IMR-90 (cell line): ENCODE measurements around the gene FANK1. TPM values are rescaled to one million over a fixed set of nuclear protein-coding genes. Genes with fewer than 3 reads are reported as not detected.

Experiments used
- ATAC-seq: fragments of 200-7000 bp; cut with Tn5 transposase; 2 replicates; pipeline ENCODE4 v1.9.1; 2020; ENCODE audit warnings: low read depth, mild to moderate bottlenecking, moderate library complexity
- BruUV-seq: library from RNA; stranded (reverse); fragments of 400-500 nt; replicated peaks from 2 replicates; lab custom pipeline; 2021; lab: Mats Ljungman, UMichigan
- CTCF ChIA-PET: fragments of 300-600 bp; formaldehyde crosslinking; extraction: SDS; loops from one replicate; lab custom pipeline; 2021; ENCODE audit warnings: antibody characterized with exemption; lab: Yijun Ruan, JAX
- POLR2A ChIA-PET: fragments of 300-600 bp; sonication (Branson Sonifier 250); formaldehyde crosslinking; loops from one replicate; lab custom pipeline; 2022; ENCODE audit warnings: antibody characterized with exemption; ENCODE audit not compliant: unreplicated experiment; lab: Charles Lee
- DNase-seq: peaks from one replicate; pipeline ENCODE4 v3.0.0; 2013
- H2AFZ ChIP-seq: replicated peaks from 2 replicates; pipeline ENCODE3; 2013; ENCODE audit warnings: low read length, mild to moderate bottlenecking; ENCODE audit not compliant: poor library complexity
- H2AK5ac ChIP-seq: 2 replicates; pipeline ENCODE4 v1.6.1; 2013; ENCODE audit warnings: low read depth, low read length, inconsistent platforms
- H2AK9ac ChIP-seq: replicated peaks from 2 replicates; pipeline ENCODE3; 2013; ENCODE audit warnings: mild to moderate bottlenecking, low read depth, low read length, moderate library complexity; ENCODE audit not compliant: poor library complexity
- H2BK120ac ChIP-seq: 2 replicates; pipeline ENCODE4 v1.6.1; 2013; ENCODE audit warnings: low read depth, low read length, inconsistent platforms
- H2BK15ac ChIP-seq: 3 replicates; pipeline ENCODE4 v1.6.1; 2013; ENCODE audit warnings: low read depth, low read length, inconsistent platforms
- H2BK20ac ChIP-seq: 2 replicates; pipeline ENCODE4 v1.6.1; 2013; ENCODE audit warnings: low read depth, mild to moderate bottlenecking, inconsistent platforms, low read length, moderate library complexity
- H2BK5ac ChIP-seq: 2 replicates; pipeline ENCODE4 v1.6.1; 2013; ENCODE audit warnings: mild to moderate bottlenecking, low read depth, low read length, inconsistent platforms; ENCODE audit not compliant: poor library complexity, severe bottlenecking
- H3K14ac ChIP-seq: replicated peaks from 2 replicates; pipeline ENCODE4 v1.6.1; 2013; ENCODE audit warnings: low read depth, low read length, inconsistent platforms
- H3K18ac ChIP-seq: 2 replicates; pipeline ENCODE4 v1.6.1; 2013; ENCODE audit warnings: low read depth, low read length, control low read depth
- H3K23ac ChIP-seq: 2 replicates; pipeline ENCODE4 v1.6.1; 2013; ENCODE audit warnings: low read depth, low read length, inconsistent platforms
- H3K27ac ChIP-seq: 2 replicates; pipeline ENCODE4 v1.5.1; 2013; ENCODE audit warnings: mild to moderate bottlenecking, control low read depth, low read length; ENCODE audit not compliant: insufficient read depth
- H3K27me3 ChIP-seq: 2 replicates; pipeline ENCODE4 v1.6.1; 2013; ENCODE audit warnings: low read length; ENCODE audit not compliant: control insufficient read depth, insufficient read depth
- H3K36me3 ChIP-seq: 2 replicates; pipeline ENCODE4 v1.6.1; 2013; ENCODE audit warnings: low read length, mixed read lengths; ENCODE audit not compliant: control insufficient read depth, insufficient read depth
- H3K4ac ChIP-seq: 2 replicates; pipeline ENCODE4 v1.6.1; 2013; ENCODE audit warnings: low read depth, low read length, inconsistent platforms
- H3K4me1 ChIP-seq: 2 replicates; pipeline ENCODE4 v1.6.1; 2013; ENCODE audit warnings: low read length, mixed read lengths; ENCODE audit not compliant: control insufficient read depth, insufficient read depth
- H3K4me2 ChIP-seq: 2 replicates; pipeline ENCODE4 v1.6.1; 2013; ENCODE audit warnings: low read depth, mild to moderate bottlenecking, control low read depth, low read length, moderate library complexity
- H3K4me3 ChIP-seq: 2 replicates; pipeline ENCODE4 v1.5.1; 2013; ENCODE audit warnings: low read depth, mild to moderate bottlenecking, control low read depth, low read length, moderate library complexity; ENCODE audit not compliant: insufficient read depth
- H3K56ac ChIP-seq: 2 replicates; pipeline ENCODE4 v1.6.1; 2013; ENCODE audit warnings: low read length, inconsistent platforms; ENCODE audit not compliant: insufficient read depth; ENCODE audit errors: extremely low read depth
- H3K79me1 ChIP-seq, 2 experiments: 2 replicates each; pipeline ENCODE4 v1.6.1; 2013; ENCODE audit warnings: low read length in 2 of 2, inconsistent platforms in 1 of 2, low read depth in 1 of 2
- H3K9ac ChIP-seq: 2 replicates; pipeline ENCODE4 v1.6.1; 2013; ENCODE audit warnings: low read depth, low read length, control low read depth
- H3K9me1 ChIP-seq: 2 replicates; pipeline ENCODE4 v1.6.1; 2013; ENCODE audit warnings: low read length, inconsistent platforms; ENCODE audit not compliant: insufficient read depth
- H3K9me3 ChIP-seq: 2 replicates; pipeline ENCODE4 v1.6.1; 2013; ENCODE audit warnings: low read length; ENCODE audit not compliant: control insufficient read depth, insufficient read depth
- H4K20me1 ChIP-seq: 2 replicates; pipeline ENCODE4 v1.6.1; 2013; ENCODE audit warnings: low read length, inconsistent platforms; ENCODE audit not compliant: insufficient read depth
- H4K5ac ChIP-seq: 2 replicates; pipeline ENCODE4 v1.6.1; 2013; ENCODE audit warnings: mild to moderate bottlenecking, low read depth, low read length, control low read depth
- H4K8ac ChIP-seq, 2 experiments: 2 replicates each; pipeline ENCODE4 v1.6.1; 2013; ENCODE audit warnings: low read depth in 2 of 2, low read length in 2 of 2, control low read depth in 1 of 2, inconsistent platforms in 1 of 2
- H4K91ac ChIP-seq: 2 replicates; pipeline ENCODE4 v1.6.1; 2013; ENCODE audit warnings: low read depth, low read length, inconsistent platforms; ENCODE audit not compliant: insufficient read depth
- CEBPB ChIP-seq: IDR thresholded peaks from 2 replicates; pipeline ENCODE4 v1.6.1; 2012; ENCODE audit warnings: low read depth, low read length, improper control_type of control experiment
- FOS ChIP-seq: fragments of 150-350 bp; IDR thresholded peaks from 2 replicates; pipeline ENCODE4 v1.6.1; 2016; ENCODE audit warnings: low read depth, low read length
- WGBS, 2 experiments: methylation state at CpG; one replicate each; pipeline versions ENCODE4 v1.1.5 to v1.1.7; 2013; ENCODE audit warnings: missing lambda C conversion rate in 2 of 2; ENCODE audit not compliant: insufficient read length in 1 of 2; ENCODE audit errors: extremely low coverage in 2 of 2; 5-methylcytosine and 5-hydroxymethylcytosine counted together
- dilution Hi-C: fragments of 300-500 bp; cut with HindIII; formaldehyde crosslinking; loops from one replicate; pipeline ENCODE4 v1.14.3; 2018; ENCODE audit warnings: low sequenced_read_pairs; ENCODE audit not compliant: unreplicated experiment
- in situ Hi-C: fragments of 300-500 bp; cut with MboI; formaldehyde crosslinking; loops from 3 replicates; pipeline ENCODE4 v1.14.3; 2019; ENCODE audit warnings: low sequenced_read_pairs, inconsistent platforms, mixed read lengths
- intact Hi-C: fragments of 100-400 bp; cut with micrococcal nuclease; formaldehyde crosslinking; loops from 2 replicates; pipeline ENCODE4 v1.10.0; 2022
- polyA plus RNA-seq, 3 experiments: library from polyadenylated mRNA; depleted of rRNA; stranded (reverse); fragments of >200 nt; gene quantifications; 2 replicates each; pipeline ENCODE4 v1.2.3, GENCODE V29; 2012; ENCODE audit warnings: low replicate concordance in 1 of 3
- total RNA-seq: library from RNA; depleted of rRNA; stranded (reverse); fragments of >200 nt; gene quantifications from 2 replicates; pipeline ENCODE4 v1.2.3, GENCODE V29; 2012

Gene FANK1
- total and polyA plus RNA-seq, 2 of the 4 experiments (the other 2 are of a cell fraction): 0.90 to 2.2 TPM

DNA sequence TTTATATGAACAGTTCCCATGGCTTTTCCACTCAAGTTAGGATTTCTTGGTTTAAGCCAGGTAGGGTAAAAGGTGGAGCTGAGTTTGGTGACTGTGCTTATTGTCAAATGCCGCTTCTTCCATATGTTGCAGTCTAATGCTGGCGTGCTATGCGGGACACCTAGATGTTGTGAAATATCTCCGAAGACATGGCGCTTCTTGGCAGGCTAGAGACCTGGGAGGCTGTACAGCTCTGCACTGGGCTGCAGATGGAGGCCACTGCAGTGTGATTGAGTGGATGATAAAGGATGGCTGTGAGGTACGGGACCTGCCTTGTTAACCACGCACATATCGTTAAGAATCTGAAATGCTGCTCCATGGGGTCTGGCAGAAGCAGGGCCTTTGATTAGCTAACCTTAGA is 108.4 kb downstream of the FANK1 start:
- Histone ChIP-seq H2BK120ac (no peak overlapping the region), H3K18ac (no peak overlapping the region), H4K91ac (no peak overlapping the region), H3K36me3 (no peaks in the 10 kb centered on the region), H4K8ac (no peak overlapping the region), H3K4me2 (no peak overlapping the region), H2BK5ac (no peak overlapping the region), H3K9ac (no peak overlapping the region), H2BK20ac (no peak overlapping the region), H3K9me1 (no peaks in the 10 kb centered on the region), H2AFZ (no peak overlapping the region), H2BK15ac (no peak overlapping the region), H2AK9ac (no peak overlapping the region), H3K4me3 (no peak overlapping the region), H3K4me1 (no peaks in the 10 kb centered on the region), H3K9me3 (no peaks in the 10 kb centered on the region; the same call in 1 of the 2 replicates), H3K14ac (no peak overlapping the region), H3K4ac (no peak overlapping the region), H4K20me1 (no peaks in the 10 kb centered on the region), H3K56ac (no peak overlapping the region), H3K23ac (no peak overlapping the region), H2AK5ac (no peak overlapping the region), H3K27me3 (peaks cover 40% of the 10 kb centered on the region), H3K27ac (no peak overlapping the region), H3K79me1 (no peaks in the 10 kb centered on the region), H4K5ac (no peak overlapping the region)
- ChIA-PET POLR2A (interaction anchor here (0.5 to 0.6 kb wide), 2 partner anchors 76 to 472 kb away, joined by 4 to 8 read pairs; no protein-coding TSS in a partner anchor), CTCF (no interaction called here)
- TF ChIP-seq CEBPB: peak; percentile 43
- TF ChIP-seq FOS: no peak
- no peak for DNase-seq
- no peak for ATAC-seq
- intact Hi-C loops: no loop called here
- dilution Hi-C loops: no loop called here
- in situ Hi-C loops: no loop called here
- 77% methylated on average over 6 of the region's 8 CpGs; no CpG with 5 or more reads in 1 of the 2 experiments for WGBS, 2 experiments
- BruUV-seq: no TSS peak
